Gastroesophageal sphincter (tissue), 3 donors: ENCODE data around the gene SLC26A8.
"Not testable (repeated sequence)": the region's sequence is repeated elsewhere in the genome, so short reads cannot be mapped to it uniquely, and the experiment has no call there.

ENCODE experiments used
- EP300 ChIP-seq: sonication (generic); formaldehyde crosslinking; IDR thresholded peaks from one replicate; pipeline ENCODE4 v1.6.1; 2017; ENCODE audit warnings: antibody characterized with exemption, mild to moderate bottlenecking
- POLR2A ChIP-seq, 2 donors: fragments of 450-650 bp; IDR thresholded peaks; one replicate each; pipeline ENCODE4 v1.6.1; 2017; ENCODE audit warnings: antibody characterized with exemption in 2 of 2, mild to moderate bottlenecking in 2 of 2, moderate library complexity in 1 of 2
- POLR2AphosphoS5 ChIP-seq: sonication (generic); formaldehyde crosslinking; IDR thresholded peaks from one replicate; pipeline ENCODE4 v1.6.1; 2017; ENCODE audit warnings: antibody characterized with exemption
- TF ChIP-seq, protein P1 (sequence below), 4 experiments: fragments of 200-600 bp in 2 of 4; fragments of 450-650 bp in 2 of 4; sonication (generic) in 1 of 4; IDR thresholded peaks; one replicate each; pipeline ENCODE4 v1.5.1; 2017 to 2019; ENCODE audit warnings: antibody characterized with exemption in 4 of 4, mild to moderate bottlenecking in 2 of 4, moderate library complexity in 2 of 4

DNA sequence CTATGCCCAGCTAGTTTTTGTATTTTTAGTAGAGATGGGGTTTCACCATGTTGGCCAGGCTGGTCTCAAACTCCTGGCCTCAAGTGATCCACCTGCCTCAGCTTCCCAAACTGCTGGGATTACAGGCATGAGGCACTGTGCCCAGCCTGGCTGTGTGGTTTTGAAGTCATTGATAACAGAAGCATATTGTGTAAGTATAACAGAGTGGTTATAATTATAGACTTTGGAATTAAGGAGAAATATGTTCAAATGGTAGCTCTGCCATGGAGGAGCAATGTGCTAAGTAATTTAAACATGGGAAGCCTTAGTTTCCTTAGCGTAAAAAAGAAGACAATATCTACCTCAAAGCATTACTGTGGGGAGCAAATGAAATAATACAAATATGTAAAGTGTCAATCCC lies 44.3 kb downstream of the SLC26A8 start:
- TF ChIP-seq, protein P1, sequence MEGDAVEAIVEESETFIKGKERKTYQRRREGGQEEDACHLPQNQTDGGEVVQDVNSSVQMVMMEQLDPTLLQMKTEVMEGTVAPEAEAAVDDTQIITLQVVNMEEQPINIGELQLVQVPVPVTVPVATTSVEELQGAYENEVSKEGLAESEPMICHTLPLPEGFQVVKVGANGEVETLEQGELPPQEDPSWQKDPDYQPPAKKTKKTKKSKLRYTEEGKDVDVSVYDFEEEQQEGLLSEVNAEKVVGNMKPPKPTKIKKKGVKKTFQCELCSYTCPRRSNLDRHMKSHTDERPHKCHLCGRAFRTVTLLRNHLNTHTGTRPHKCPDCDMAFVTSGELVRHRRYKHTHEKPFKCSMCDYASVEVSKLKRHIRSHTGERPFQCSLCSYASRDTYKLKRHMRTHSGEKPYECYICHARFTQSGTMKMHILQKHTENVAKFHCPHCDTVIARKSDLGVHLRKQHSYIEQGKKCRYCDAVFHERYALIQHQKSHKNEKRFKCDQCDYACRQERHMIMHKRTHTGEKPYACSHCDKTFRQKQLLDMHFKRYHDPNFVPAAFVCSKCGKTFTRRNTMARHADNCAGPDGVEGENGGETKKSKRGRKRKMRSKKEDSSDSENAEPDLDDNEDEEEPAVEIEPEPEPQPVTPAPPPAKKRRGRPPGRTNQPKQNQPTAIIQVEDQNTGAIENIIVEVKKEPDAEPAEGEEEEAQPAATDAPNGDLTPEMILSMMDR (IDR thresholded peaks at IDR 0.05) = not testable (repeated sequence)
- not testable (repeated sequence) for TF ChIP-seq POLR2AphosphoS5; POLR2A (IDR thresholded peaks at IDR 0.05); EP300
